Aortic smooth muscle cell (primary cell): Measurements from ENCODE around the gene DNAJB5. TPM values are rescaled to one million over a fixed set of nuclear protein-coding genes. Genes with fewer than 3 reads are reported as not detected.

Experiments
- total RNA-seq: library from RNA; depleted of rRNA; stranded (reverse); fragments of >200 nt; gene quantifications from 2 replicates; pipeline ENCODE4 v1.2.3, GENCODE V29; 2014

Gene DNAJB5
- 11.2 and 11.6 TPM in 2 replicates for total RNA-seq

GRCh38 chr9:34989003-34989945, at the start of gene DNAJB5:
Gene DNAJB5, plus strand, starts transcription at chr9:34989745. Its CDS starts 886 bp downstream, at chr9:34990631.

DNA sequence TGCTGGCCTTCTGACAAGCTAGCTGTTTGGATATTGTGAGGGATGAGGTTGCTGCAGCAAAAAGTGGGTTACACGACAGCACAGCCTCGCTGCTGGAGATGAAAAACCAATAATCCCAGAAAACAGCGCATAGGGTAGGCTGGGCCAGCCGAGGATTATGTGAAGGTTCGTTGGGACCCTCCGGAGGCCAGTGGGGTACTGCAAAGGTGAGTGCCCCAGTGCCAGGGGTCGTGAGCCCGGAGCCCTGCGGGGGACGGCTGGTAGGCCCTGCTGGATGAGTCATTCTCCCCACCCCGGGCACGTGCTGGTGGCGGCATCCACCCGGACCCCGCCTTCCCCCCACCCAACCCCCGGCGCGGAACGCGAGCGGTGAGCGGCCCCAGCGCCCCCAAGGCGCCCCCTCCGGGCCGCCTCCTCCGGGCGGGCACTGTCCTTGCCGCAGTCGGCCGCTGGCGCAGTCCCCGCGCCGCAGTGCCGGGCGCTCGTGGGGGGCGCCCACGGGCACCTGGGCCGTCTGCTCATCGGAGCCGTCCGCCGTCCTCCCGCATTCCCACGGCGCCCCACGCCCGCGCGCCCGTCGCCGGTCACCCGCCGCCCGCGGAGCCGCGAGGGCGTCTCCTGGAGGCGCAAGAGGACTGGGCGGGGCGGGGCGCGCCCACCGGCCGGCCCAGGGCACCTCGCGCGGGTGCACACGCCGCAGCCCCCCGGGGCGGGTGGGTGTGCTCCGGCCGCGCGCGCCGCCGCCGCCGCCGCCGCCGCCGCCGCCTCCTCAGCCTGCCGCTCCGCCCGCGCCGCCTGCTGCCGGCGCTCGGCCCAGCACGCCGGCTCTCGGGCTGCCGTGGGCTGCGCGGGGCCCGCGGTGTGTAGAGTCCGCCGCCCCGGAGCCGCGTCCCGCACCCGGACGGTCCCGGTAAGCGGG, 31.8 kb upstream of the DNAJB5 start, which contains the start of gene PHF24:
PHF24 (plus strand) TSS at position 794 of the 919 bp plus-strand sequence. CDS start 13,014 bp downstream, outside the sequence.

Other genes starting within 250 kb of the DNAJB5 start
- 0.06 and 0.13 TPM in 2 replicates for gene PHF24, start 31.5 kb upstream of the DNAJB5 start, total RNA-seq
- gene VCP, start 82.9 kb downstream of the DNAJB5 start, total RNA-seq, result 411 and 466 TPM in 2 replicates
- 14.1 and 19.2 TPM in 2 replicates for gene FANCG, start 90.2 kb downstream of the DNAJB5 start, total RNA-seq
- gene PIGO, start 106.8 kb downstream of the DNAJB5 start, total RNA-seq, result 11.8 and 12.2 TPM in 2 replicates
- 102 and 127 TPM in 2 replicates for gene STOML2, start 113.4 kb downstream of the DNAJB5 start, total RNA-seq
- 28.6 and 34.7 TPM in 2 replicates for gene ATOSB, start 126.1 kb downstream of the DNAJB5 start, total RNA-seq
- gene UNC13B, start 172.3 kb downstream of the DNAJB5 start, total RNA-seq, result 34.3 and 35.1 TPM in 2 replicates